ENCODE measurements around the gene AURKA.

DNA sequence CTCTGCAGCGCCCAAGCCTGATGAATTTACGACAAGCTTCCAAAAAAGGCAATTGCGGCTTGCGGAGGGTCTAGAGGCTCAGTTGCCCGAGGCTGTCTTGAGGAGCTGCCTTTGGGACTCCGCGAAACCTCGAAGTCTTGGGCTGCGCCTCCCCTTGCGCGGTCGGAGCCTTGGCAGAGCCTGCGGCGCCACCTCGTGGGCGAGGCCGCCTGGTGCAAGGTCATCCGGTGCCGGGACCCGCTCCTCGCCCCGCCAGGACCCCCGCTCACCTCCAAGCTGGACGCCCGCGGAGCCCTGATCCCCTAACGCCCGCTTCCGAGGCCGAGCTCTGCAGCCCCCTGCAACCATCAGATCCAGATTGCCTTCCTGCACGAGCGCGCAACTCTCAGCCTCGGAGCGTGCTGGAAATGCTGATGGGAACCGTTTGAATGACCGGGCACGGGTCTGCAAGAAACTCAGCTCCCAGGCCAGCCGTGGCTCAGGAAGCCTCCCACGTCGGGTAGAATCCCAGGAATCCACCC lies 48.1 kb downstream of the AURKA start:
- TF ChIP-seq, protein P1, sequence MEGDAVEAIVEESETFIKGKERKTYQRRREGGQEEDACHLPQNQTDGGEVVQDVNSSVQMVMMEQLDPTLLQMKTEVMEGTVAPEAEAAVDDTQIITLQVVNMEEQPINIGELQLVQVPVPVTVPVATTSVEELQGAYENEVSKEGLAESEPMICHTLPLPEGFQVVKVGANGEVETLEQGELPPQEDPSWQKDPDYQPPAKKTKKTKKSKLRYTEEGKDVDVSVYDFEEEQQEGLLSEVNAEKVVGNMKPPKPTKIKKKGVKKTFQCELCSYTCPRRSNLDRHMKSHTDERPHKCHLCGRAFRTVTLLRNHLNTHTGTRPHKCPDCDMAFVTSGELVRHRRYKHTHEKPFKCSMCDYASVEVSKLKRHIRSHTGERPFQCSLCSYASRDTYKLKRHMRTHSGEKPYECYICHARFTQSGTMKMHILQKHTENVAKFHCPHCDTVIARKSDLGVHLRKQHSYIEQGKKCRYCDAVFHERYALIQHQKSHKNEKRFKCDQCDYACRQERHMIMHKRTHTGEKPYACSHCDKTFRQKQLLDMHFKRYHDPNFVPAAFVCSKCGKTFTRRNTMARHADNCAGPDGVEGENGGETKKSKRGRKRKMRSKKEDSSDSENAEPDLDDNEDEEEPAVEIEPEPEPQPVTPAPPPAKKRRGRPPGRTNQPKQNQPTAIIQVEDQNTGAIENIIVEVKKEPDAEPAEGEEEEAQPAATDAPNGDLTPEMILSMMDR (conservative IDR thresholded peaks at IDR 0.05 in 1 of 2, IDR thresholded peaks at IDR 0.05 in 1 of 2; ENCODE audit: low read depth in 1 of 2, low read length in 2 of 2): peak; percentile 63 to 85
- TF ChIP-seq EZH2 (IDR thresholded peaks at IDR 0.05; ENCODE audit: low read length, missing control alignments): no peak

Measured in fibroblast of lung (primary cell).